HG02840 (cell line): ENCODE measurements around the gene TTC19.
"Not testable (repeated sequence)": the region's sequence is repeated elsewhere in the genome, so short reads cannot be mapped to it uniquely, and the experiment has no call there.

ENCODE experiments used
- ATAC-seq: cut with Tn5 transposase; IDR thresholded peaks from one replicate; pipeline ENCODE4 v1.9.1; 2021; ENCODE audit warnings: mild to moderate bottlenecking, moderate library complexity, moderate number of reproducible peaks; ENCODE audit not compliant: unreplicated experiment, low FRiP score

Gene TTC19

GRCh38 chr17:15972497-15972951 is 27.1 kb upstream of the TTC19 start:
- no peak for ATAC-seq

- ATAC-seq, result no peak
Observed at GRCh38 chr17:15973016-15973415, 26.6 kb upstream of the TTC19 start.

GRCh38 chr17:15973834-15974233 is 25.8 kb upstream of the TTC19 start:
- no peak for ATAC-seq

- no peak for ATAC-seq
Observed at GRCh38 chr17:15977894-15978293, 21.7 kb upstream of the TTC19 start.

- ATAC-seq, result no peak
Observed at GRCh38 chr17:15978606-15979005, 21.0 kb upstream of the TTC19 start.

GRCh38 chr17:15979013-15979412 is 20.6 kb upstream of the TTC19 start:
- ATAC-seq, result not testable (repeated sequence)

GRCh38 chr17:15981208-15981607 is 18.4 kb upstream of the TTC19 start:
- ATAC-seq, result peak; percentile 65

- no peak for ATAC-seq
Observed at GRCh38 chr17:15981646-15982580, 17.7 kb upstream of the TTC19 start.

- no peak for ATAC-seq
Observed at GRCh38 chr17:15996322-15996721, 3.3 kb upstream of the TTC19 start.

- ATAC-seq, result no peak
Observed at GRCh38 chr17:15998031-15998562, 1.5 kb upstream of the TTC19 start.

GRCh38 chr17:15999974-16000827 is 577 bp downstream of the TTC19 start:
- peak; percentile 40 for ATAC-seq

GRCh38 chr17:16001226-16001897 is 1.7 kb downstream of the TTC19 start:
- ATAC-seq, result no peak

GRCh38 chr17:16002708-16003260 is 3.2 kb downstream of the TTC19 start:
- no peak for ATAC-seq

GRCh38 chr17:16003841-16004240 is 4.2 kb downstream of the TTC19 start:
- no peak for ATAC-seq

GRCh38 chr17:16005636-16006035 is 6.0 kb downstream of the TTC19 start:
- ATAC-seq, result no peak

GRCh38 chr17:16007439-16007838 is 7.8 kb downstream of the TTC19 start:
- ATAC-seq, result no peak

- ATAC-seq, result no peak
Observed at GRCh38 chr17:16013943-16014407, 14.4 kb downstream of the TTC19 start.

GRCh38 chr17:16019347-16019746 is 19.7 kb downstream of the TTC19 start:
- no peak for ATAC-seq

- no peak for ATAC-seq
Observed at GRCh38 chr17:16023881-16024280, 24.3 kb downstream of the TTC19 start.

- no peak for ATAC-seq
Observed at GRCh38 chr17:16025202-16025601, 25.6 kb downstream of the TTC19 start.
